ENCODE results near the gene PABPN1.

Gene PABPN1

GRCh38 chr14:23358042-23358441, 36.8 kb downstream of the PABPN1 start:
- no peak for DNase-seq (ENCODE audit: low read depth, low spot score)

GRCh38 chr14:23358553-23359166, 37.4 kb downstream of the PABPN1 start:
- DNase-seq (ENCODE audit: low read depth, low spot score), result no peak

- DNase-seq (ENCODE audit: low read depth, low spot score), result no peak
Measured at GRCh38 chr14:23359167-23359626, 37.9 kb downstream of the PABPN1 start.

DNA sequence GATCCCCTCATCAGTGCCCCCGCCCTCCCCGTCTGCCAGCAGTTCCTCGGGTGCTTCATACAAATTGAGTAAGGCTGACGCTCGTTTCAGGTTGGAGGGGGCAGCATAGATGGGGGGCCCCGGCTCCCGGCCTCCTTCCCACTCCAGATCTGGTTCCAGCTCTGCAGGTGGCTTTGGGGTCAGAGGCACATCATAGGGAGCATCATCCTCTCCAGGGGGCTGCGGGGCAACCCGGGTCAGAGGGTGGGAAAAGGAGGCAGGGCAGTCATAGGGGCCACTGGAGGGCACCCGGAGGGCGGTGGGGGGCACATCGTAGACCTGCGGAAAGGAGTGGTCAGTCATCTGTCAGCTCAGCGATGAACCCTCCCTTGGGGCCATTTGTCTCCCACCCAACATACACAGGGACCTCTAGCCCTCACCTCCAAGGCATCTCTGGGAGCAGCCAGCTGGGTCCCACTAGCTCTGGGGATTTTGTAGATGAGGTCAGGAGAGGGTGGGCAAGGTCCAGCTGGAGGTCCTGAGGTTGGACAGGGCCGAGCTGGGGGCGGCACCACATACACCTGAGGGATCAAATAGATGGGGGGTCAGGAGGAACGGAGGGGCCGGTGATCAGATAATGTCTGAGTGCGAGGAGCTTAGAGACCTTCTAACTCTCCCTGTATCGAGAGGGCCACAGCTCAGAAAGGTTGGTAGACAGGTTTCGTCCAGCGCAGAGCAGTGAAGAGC, 38.6 kb downstream of the PABPN1 start:
- no peak for DNase-seq (ENCODE audit: low read depth, low spot score)

DNA sequence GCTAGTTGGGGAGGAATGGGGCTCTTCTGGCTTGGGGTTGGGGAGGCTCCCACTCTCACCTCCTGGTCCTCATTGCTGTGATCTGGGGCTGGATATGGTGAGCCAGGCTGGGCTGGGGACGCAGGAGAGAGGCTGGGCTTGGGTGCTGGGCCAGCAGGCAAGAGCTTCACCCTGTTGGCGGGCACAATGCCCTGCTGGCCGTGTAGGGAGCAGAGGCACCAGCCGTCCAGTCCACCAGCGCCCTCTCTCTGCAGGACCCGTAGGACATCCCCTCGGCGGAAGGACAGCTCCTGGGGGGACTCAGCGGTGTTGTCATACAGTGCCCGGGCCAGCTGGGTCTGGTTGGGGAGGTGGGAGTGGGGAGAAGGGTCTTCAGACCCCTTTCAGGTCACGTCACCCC, 39.2 kb downstream of the PABPN1 start:
- DNase-seq (ENCODE audit: low read depth, low spot score), result no peak

- DNase-seq (ENCODE audit: low read depth, low spot score), result no peak
Measured at GRCh38 chr14:23361320-23361719, 40.1 kb downstream of the PABPN1 start.

DNA sequence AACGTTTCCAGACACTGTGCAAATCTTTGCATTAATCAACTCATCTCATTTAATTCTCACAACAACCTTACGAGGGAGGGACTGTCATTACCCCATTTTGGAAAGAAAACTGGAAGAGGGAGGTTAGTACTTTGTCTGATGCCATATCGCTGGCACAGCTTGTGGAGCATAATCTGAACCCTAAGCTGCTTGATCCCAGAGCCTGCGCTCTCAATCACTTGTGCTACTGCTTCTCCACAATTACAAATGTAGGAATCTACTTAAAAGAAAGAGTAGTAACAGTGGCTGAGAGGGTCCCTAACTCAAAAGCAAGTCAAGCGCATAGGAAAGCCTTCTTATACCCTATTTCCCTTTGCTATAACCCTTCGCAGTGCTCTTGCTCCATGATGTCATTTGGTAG, 40.5 kb downstream of the PABPN1 start:
- DNase-seq (ENCODE audit: low read depth, low spot score), result no peak

- DNase-seq (ENCODE audit: low read depth, low spot score), result no peak
Measured at GRCh38 chr14:23362200-23362599, 40.9 kb downstream of the PABPN1 start.

GRCh38 chr14:23364164-23365035, 43.1 kb downstream of the PABPN1 start:
- DNase-seq (ENCODE audit: low read depth, low spot score), result no peak

- no peak for DNase-seq (ENCODE audit: low read depth, low spot score)
Measured at GRCh38 chr14:23365036-23365731, 43.9 kb downstream of the PABPN1 start, which contains the start of gene EFS. TSS of gene EFS (minus strand) at chr14:23365172. CDS start at chr14:23365025, 147 bp downstream.

- no peak for DNase-seq (ENCODE audit: low read depth, low spot score)
Measured at GRCh38 chr14:23365732-23366425, 44.6 kb downstream of the PABPN1 start.

DNA sequence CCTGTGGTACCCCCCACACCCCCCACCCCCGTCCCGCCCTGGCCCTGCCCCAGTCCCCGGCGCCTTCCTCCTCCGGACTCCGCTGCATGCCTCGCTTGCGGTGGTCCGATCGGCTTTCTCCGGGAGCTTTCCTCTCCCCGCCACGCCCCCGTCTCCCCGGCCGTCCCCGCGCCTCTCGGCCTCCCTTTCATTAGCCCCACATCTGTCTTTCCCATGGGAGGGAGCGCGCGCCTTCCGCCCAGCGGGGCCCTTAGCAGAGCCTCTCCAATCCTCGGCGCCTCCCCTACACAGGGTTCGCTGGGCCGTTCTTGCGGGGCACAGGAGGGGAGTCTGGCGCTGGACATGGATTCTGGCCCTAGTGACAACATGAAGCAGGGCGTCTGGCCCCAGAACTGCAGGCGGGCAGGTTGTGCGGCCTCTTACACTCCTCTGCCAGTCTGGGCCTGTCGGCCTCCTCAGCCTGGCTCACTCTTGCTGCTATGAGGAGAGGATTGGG, 45.2 kb downstream of the PABPN1 start:
- no peak for DNase-seq (ENCODE audit: low read depth, low spot score)

GRCh38 chr14:23370221-23370620, 49.0 kb downstream of the PABPN1 start:
- no peak for DNase-seq (ENCODE audit: low read depth, low spot score)

GRCh38 chr14:23371865-23372264, 50.6 kb downstream of the PABPN1 start:
- no peak for DNase-seq (ENCODE audit: low read depth, low spot score)

DNA sequence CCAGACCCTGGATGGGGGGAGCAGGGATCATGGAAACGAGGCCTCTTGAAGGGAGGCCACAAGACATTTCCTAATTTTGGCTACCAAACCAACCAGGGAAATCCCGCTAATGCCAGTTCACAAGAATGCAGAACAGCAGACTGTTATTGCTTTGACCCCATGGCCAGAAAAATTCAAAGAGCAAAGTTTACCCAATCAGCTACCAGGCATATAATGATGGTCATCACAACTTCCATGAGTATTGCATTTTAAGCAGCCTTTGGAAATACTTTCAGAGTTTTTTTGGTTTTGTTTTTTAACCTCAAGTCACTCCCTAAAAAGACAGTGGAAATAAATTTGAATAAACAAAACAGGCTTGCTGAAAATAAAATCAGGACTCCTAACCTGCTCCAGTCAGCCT, 51.3 kb downstream of the PABPN1 start, which contains the start of gene IL25:
Gene IL25 (plus strand): TSS at position 301 of the 400 bp plus-strand sequence.
- no peak for DNase-seq (ENCODE audit: low read depth, low spot score)

- DNase-seq (ENCODE audit: low read depth, low spot score), result no peak
Measured at GRCh38 chr14:23373041-23373440, 51.8 kb downstream of the PABPN1 start.
